Naive thymus-derived CD8-positive, alpha-beta T cell (primary cell): ENCODE results near the gene ITGA5. TPM values are rescaled to one million over a fixed set of nuclear protein-coding genes. Genes with fewer than 3 reads are reported as not detected.

Experiments used
- ATAC-seq, 2 donors: fragments of 150-1000 bp; cut with Tn5 transposase in 1 of 2; sonication (Bioruptor Pico), chemical (Tn5 transposase) in 1 of 2; 1 replicate in 1 of 2; 2 replicates in 1 of 2; pipeline ENCODE4 v1.10.0; 2021; ENCODE audit warnings: mild to moderate bottlenecking in 2 of 2, moderate library complexity in 2 of 2
- POLR2A ChIA-PET: fragments of 350-600 bp; sonication (Branson Sonifier 250); formaldehyde crosslinking; loops from one replicate; lab custom pipeline; 2021; ENCODE audit warnings: antibody characterized with exemption; lab: Charles Lee
- DNase-seq, 10 donors: peaks; one replicate each; pipeline versions ENCODE4 v3.0.0 to v3.0.0-alpha.2; 2020 to 2022
- H3K27ac Mint-ChIP-seq, 10 donors: one replicate each; pipeline ENCODE4 v1.8.0; 2020 to 2022; ENCODE audit warnings: mild to moderate bottlenecking in 10 of 10, mixed read lengths in 10 of 10, moderate library complexity in 4 of 10, inconsistent platforms in 1 of 10
- H3K27me3 Mint-ChIP-seq, 5 donors: one replicate each; pipeline ENCODE4 v1.8.0; 2021 to 2022; ENCODE audit warnings: mixed read lengths in 5 of 5
- H3K36me3 Mint-ChIP-seq, 3 donors: one replicate each; pipeline ENCODE4 v1.8.0; 2020 to 2022; ENCODE audit warnings: mixed read lengths in 3 of 3, mild to moderate bottlenecking in 2 of 3, inconsistent platforms in 1 of 3
- H3K4me1 Mint-ChIP-seq, 4 donors: one replicate each; pipeline ENCODE4 v1.8.0; 2021 to 2022; ENCODE audit warnings: mixed read lengths in 4 of 4
- H3K4me3 Mint-ChIP-seq, 10 donors: one replicate each; pipeline ENCODE4 v1.8.0; 2020 to 2022; ENCODE audit warnings: mild to moderate bottlenecking in 10 of 10, mixed read lengths in 10 of 10, moderate library complexity in 6 of 10, inconsistent platforms in 1 of 10
- H3K9me3 Mint-ChIP-seq, 9 donors: one replicate each; pipeline ENCODE4 v1.8.0; 2020 to 2022; ENCODE audit warnings: mixed read lengths in 9 of 9, mild to moderate bottlenecking in 3 of 9, inconsistent platforms in 1 of 9, moderate library complexity in 1 of 9
- polyA plus RNA-seq, 3 donors: library from polyadenylated mRNA; unstranded; fragments of 300-500 nt; fragmentation: Illumina TruSeq; gene quantifications; one replicate each; pipeline ENCODE4 v1.2.3, GENCODE V29; 2021
- total RNA-seq, 8 experiments: library from RNA in 2 of 8; stranded (reverse) in 2 of 8; gene quantifications; one replicate each; pipeline ENCODE4 v1.2.3 and lab custom pipeline; 2021 to 2026

Gene ITGA5
- total and polyA plus RNA-seq, 5 experiments from 2014 or later: 13.4 to 127 (median 44.5) TPM

GRCh38 chr12:54442961-54443360 is 23.9 kb upstream of the ITGA5 start:
- DNase-seq (no peak), ATAC-seq (no peak)
- no peaks in the 10 kb centered on the region for H3K36me3 Mint-ChIP-seq
- no peak overlapping the region for H3K27ac Mint-ChIP-seq
- H3K27me3 Mint-ChIP-seq: no peaks in the 10 kb centered on the region
- peaks cover 4 to 7% (median 6%) of the 10 kb centered on the region in 4 donors for H3K4me1 Mint-ChIP-seq
- H3K4me3 Mint-ChIP-seq: no peak overlapping the region
- POLR2A ChIA-PET: interaction anchor here (0.9 to 1.7 kb wide), 2 partner anchors 44 to 80 kb away, joined by 4 to 5 read pairs; no protein-coding TSS in a partner anchor
- no peaks in the 10 kb centered on the region for H3K9me3 Mint-ChIP-seq

GRCh38 chr12:54442099-54442498 is 23.0 kb upstream of the ITGA5 start:
- peaks cover 4 to 9% (median 7%) of the 10 kb centered on the region in 4 donors for H3K4me1 Mint-ChIP-seq
- DNase-seq (no peak), ATAC-seq (no peak)
- H3K36me3 Mint-ChIP-seq: no peaks in the 10 kb centered on the region
- H3K27ac Mint-ChIP-seq: no peak overlapping the region
- POLR2A ChIA-PET: no interaction called here
- H3K27me3 Mint-ChIP-seq: no peaks in the 10 kb centered on the region
- H3K4me3 Mint-ChIP-seq: no peak overlapping the region
- no peaks in the 10 kb centered on the region for H3K9me3 Mint-ChIP-seq

DNA sequence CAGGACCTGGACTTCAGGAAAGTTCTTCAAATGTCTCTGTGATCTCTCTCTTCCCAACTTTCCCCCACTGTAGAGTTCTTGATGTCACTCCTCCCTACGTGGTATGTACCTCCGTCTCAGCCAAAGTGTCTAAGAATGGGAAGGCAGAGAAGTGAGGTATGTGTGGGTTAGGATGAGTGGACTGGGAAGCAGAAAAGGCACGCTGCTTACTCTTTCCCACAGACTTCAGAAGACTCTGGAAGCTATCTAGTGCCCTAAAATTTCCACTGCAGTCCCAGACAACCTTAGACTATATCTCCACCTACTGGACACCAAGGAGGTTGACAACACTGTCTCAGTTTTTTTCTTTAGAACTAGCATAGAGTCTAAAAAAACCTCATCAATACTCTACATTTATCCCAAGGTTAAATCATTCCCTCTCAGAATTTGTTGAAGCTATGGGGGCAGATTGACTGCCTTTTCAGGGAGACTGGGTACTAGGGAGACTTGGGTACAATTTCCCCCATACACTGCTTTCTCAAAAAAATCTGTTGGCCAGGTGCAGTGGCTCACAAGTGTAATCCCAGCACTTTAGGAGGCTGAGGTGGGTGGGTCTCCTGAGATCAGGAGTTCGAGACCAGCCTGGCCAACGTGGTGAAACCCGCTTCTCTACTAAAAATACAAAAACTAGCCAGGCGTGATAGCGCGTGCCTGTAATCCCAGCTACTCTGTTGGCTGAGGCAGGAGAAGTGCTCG is 20.6 kb upstream of the ITGA5 start:
- no peak overlapping the region for H3K4me3 Mint-ChIP-seq
- H3K9me3 Mint-ChIP-seq: no peaks in the 10 kb centered on the region
- DNase-seq (peak in 3 of 10 donors; percentile 63 to 74 (median 66)), ATAC-seq (peak; percentile 79 to 93)
- H3K27me3 Mint-ChIP-seq: no peaks in the 10 kb centered on the region
- peaks cover 4 to 9% (median 7%) of the 10 kb centered on the region in 4 donors for H3K4me1 Mint-ChIP-seq
- no peaks in the 10 kb centered on the region for H3K36me3 Mint-ChIP-seq
- POLR2A ChIA-PET: interaction anchor here (0.6 to 5.7 kb wide), 8 partner anchors 12 to 160 kb away, joined by 3 to 61 read pairs (median 4); partner anchors contain the start of gene CBX5
- peak overlapping the region in 8 of 10 donors; percentile 12 to 83 (median 66) for H3K27ac Mint-ChIP-seq

DNA sequence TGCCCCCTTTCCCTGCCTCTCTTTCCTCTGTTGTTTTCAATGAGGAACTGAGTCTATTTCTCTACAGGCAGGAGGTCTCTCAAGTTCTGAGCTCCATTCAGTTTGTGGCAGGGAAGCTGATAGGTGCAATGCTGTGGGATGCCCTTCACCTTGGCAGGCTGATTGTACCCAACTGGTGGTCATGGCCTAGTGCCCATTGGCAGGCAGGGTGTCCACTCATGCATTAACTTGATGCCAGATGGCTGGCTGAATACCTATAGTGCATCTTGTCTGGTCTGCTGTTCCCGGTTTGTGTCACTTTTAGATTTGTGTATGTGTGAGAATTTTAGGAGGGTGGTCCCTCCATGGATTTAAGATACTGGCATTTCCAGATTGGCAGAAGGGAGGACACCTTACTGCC is 20.0 kb upstream of the ITGA5 start:
- ATAC-seq (no peak), DNase-seq (no peak)
- H3K4me1 Mint-ChIP-seq: peaks cover 4 to 9% (median 7%) of the 10 kb centered on the region in 4 donors
- no peaks in the 10 kb centered on the region for H3K36me3 Mint-ChIP-seq
- H3K27ac Mint-ChIP-seq: peak overlapping the region in 3 of 10 donors; percentile 28 to 83 (median 77)
- H3K9me3 Mint-ChIP-seq: no peaks in the 10 kb centered on the region
- POLR2A ChIA-PET: interaction anchor here (0.8 to 5.7 kb wide), 7 partner anchors 22 to 160 kb away, joined by 3 to 61 read pairs (median 4); partner anchors contain the start of gene CBX5
- H3K4me3 Mint-ChIP-seq: no peak overlapping the region
- no peaks in the 10 kb centered on the region for H3K27me3 Mint-ChIP-seq

DNA sequence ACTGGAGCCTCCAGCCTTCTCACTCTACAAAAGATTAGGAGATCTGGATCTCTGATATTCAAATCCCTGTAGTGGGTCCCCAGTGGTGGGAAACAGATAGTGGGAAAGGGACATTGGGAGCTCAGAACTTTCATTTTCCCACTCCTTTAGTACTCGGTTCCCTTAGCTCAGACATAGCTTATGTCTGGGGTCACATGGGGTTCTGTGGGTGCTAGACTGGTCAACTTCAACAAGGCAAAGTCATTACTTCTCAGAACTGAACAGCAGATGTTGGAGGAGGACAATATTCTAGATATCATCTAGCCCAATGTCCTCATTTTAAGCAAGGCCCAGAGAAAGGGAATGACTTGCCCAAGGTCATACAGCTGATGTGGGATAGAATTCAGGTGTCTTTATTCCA is 19.5 kb upstream of the ITGA5 start:
- H3K27me3 Mint-ChIP-seq: no peaks in the 10 kb centered on the region
- POLR2A ChIA-PET: interaction anchor here (0.9 to 5.7 kb wide), 5 partner anchors 19 to 39 kb away, joined by 3 to 61 read pairs (median 7); partner anchors contain the start of gene ITGA5
- no peaks in the 10 kb centered on the region for H3K9me3 Mint-ChIP-seq
- DNase-seq: no peak
- H3K27ac Mint-ChIP-seq: no peak overlapping the region
- H3K4me3 Mint-ChIP-seq: no peak overlapping the region
- peaks cover 4 to 9% (median 7%) of the 10 kb centered on the region in 4 donors for H3K4me1 Mint-ChIP-seq
- no peaks in the 10 kb centered on the region for H3K36me3 Mint-ChIP-seq
- no peak for ATAC-seq

GRCh38 chr12:54437697-54438096 is 18.6 kb upstream of the ITGA5 start:
- Mint-ChIP-seq H3K27ac (peak overlapping the region in 7 of 10 donors; percentile 28 to 91 (median 43)), H3K9me3 (no peaks in the 10 kb centered on the region), H3K4me1 (peaks cover 4 to 17% (median 9%) of the 10 kb centered on the region in 4 donors), H3K36me3 (no peaks in the 10 kb centered on the region), H3K4me3 (no peak overlapping the region), H3K27me3 (no peaks in the 10 kb centered on the region)
- POLR2A ChIA-PET: interaction anchor here (1.2 to 5.7 kb wide), 6 partner anchors 13 to 38 kb away, joined by 3 to 61 read pairs (median 8); partner anchors contain the start of gene ITGA5
- DNase-seq (no peak), ATAC-seq (no peak)

DNA sequence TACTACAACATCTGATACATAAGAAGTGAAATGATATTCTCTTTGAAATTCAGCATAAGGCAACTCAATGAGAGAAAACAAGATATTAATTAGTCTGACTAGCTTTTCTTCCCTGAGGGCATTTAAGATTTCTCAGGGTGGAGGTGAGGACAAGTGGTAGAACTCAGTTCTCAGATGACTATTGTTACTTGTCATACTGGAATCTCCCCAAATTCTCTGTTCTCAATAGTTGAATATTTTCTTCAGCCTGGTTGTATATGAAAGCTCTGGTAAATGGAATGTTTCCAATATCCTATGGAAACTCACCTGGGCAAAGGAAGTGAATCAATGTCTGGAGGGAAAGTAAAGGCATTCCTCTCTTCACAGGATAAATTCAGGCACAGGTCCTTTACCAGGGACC is 18.2 kb upstream of the ITGA5 start:
- H3K4me3 Mint-ChIP-seq: no peak overlapping the region
- peaks cover 7 to 22% (median 13%) of the 10 kb centered on the region in 4 donors for H3K4me1 Mint-ChIP-seq
- ATAC-seq: no peak
- no peaks in the 10 kb centered on the region for H3K9me3 Mint-ChIP-seq
- no peaks in the 10 kb centered on the region for H3K36me3 Mint-ChIP-seq
- H3K27ac Mint-ChIP-seq: peak overlapping the region in 6 of 10 donors; percentile 28 to 91 (median 44)
- H3K27me3 Mint-ChIP-seq: no peaks in the 10 kb centered on the region
- DNase-seq: no peak
- POLR2A ChIA-PET: interaction anchor here (1.2 to 5.7 kb wide), 5 partner anchors 13 to 38 kb away, joined by 3 to 61 read pairs (median 9); partner anchors contain the start of gene ITGA5

DNA sequence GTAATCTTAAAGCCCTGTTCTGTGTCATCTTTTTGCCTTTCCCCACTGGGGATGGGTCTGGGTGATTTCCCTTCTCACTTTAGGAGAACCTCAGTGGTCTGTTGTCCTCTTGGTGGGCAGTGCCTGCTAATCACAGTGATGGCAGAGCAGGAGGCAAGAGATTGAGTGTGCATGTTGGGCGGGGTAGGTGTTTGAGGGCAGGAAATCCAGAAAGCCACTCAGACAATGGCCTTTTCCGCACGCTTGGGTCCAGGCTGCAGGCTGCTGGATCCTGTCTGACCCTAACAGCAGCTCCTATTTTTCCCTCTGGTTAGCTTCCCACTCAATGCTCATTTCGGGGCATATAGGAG is 13.7 kb upstream of the ITGA5 start:
- Mint-ChIP-seq H3K4me3 (peak overlapping the region in 2 of 10 donors; percentile 28 to 52), H3K27ac (peak overlapping the region in 4 of 10 donors; percentile 19 to 85 (median 47)), H3K9me3 (no peaks in the 10 kb centered on the region), H3K27me3 (no peaks in the 10 kb centered on the region), H3K36me3 (no peaks in the 10 kb centered on the region), H3K4me1 (peaks cover 20 to 42% (median 26%) of the 10 kb centered on the region in 4 donors)
- no peak for ATAC-seq
- DNase-seq: no peak
- POLR2A ChIA-PET: interaction anchor here (2.2 to 12.4 kb wide), 2 partner anchors 17 to 33 kb away, joined by 9 to 142 read pairs; partner anchors contain the start of gene ITGA5

DNA sequence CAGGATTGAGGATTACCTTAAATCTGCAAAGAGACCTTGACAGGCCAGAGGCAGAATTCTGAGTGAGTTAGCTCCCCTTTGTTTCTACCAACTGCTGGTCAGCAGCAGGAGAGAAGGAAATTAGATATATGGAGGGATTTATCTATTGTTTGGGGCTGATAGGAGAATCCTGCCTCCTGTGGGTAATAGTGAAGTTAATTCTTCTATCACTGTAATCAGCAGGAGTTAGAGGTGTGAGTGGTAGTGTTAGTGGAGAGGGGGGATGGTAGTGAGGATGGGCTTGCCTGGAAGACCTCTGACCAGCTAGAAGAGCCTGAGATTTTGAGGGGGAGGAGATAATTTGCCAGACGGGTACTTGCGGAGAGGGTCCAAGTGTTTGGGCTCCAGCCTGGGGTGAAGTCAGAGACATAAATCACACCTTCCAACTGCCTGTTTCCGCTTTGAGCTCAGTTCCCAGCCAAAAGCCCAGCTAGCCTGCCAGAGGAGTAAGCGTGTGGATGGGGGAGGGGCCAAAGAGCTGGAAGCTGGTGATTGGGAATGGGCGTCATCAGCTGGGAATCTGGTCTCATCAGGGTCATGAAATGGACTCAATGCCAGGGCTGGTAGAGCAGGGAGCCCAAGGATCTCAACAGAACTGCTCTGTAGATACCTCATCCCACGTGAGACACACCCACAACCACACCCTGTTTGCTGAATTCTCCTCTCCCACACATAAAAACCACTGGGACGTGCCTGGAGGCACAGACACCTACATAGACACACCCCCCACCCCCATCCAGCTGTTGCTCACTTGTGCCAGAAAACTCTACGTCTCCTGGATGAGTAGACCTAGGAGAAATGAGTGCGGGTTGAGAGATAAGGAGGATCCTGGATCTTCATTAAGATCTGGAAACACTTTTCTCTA is 13.1 kb upstream of the ITGA5 start:
- H3K4me1 Mint-ChIP-seq: peaks cover 24 to 45% (median 30%) of the 10 kb centered on the region in 4 donors
- H3K4me3 Mint-ChIP-seq: peak overlapping the region in 3 of 10 donors; percentile 26 to 52 (median 28)
- peak overlapping the region in 8 of 10 donors; percentile 0 to 85 (median 60) for H3K27ac Mint-ChIP-seq
- ATAC-seq (no peak), DNase-seq (no peak)
- H3K27me3 Mint-ChIP-seq: peaks cover 0 to 2% (median 0%) of the 10 kb centered on the region in 5 donors
- H3K9me3 Mint-ChIP-seq: no peaks in the 10 kb centered on the region
- POLR2A ChIA-PET: interaction anchor here (2.2 to 12.4 kb wide), 2 partner anchors 16 to 32 kb away, joined by 9 to 142 read pairs; partner anchors contain the start of gene ITGA5
- no peaks in the 10 kb centered on the region for H3K36me3 Mint-ChIP-seq

DNA sequence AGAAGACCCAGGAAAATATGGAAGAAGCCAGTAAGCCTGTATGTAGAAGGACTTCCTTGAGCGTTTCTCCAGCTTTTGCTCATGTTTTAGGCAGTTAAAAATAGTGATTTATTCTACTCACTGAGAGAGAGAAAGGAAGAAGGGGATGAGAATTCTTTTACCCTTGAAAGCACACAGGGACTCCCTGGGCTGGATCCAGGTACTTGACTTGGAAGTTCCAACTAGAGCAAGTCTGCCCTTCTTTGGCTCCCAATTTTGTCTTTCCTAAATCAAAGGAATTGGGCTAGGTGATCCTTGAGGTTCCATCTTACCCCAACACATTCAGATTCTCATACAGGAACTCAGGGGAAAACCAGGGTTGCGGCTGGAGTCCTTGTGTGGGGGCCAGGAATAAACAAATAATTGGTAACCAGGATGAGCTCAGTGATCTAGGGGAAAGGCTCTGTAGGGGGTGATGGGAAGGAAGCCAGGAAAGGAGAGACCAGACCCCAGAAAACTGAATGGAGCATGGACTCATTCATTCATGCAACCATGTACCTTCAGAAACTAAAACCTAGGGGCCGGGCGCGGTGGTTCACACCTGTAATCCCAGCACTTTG is 11.5 kb upstream of the ITGA5 start:
- H3K4me3 Mint-ChIP-seq: no peak overlapping the region
- peaks cover 30 to 49% (median 37%) of the 10 kb centered on the region in 4 donors for H3K4me1 Mint-ChIP-seq
- H3K36me3 Mint-ChIP-seq: no peaks in the 10 kb centered on the region
- ATAC-seq (no peak), DNase-seq (no peak)
- POLR2A ChIA-PET: interaction anchor here (0.5 to 12.4 kb wide), 3 partner anchors 15 to 811 kb away, joined by 4 to 142 read pairs (median 4); partner anchors contain the start of gene ITGA5
- peak overlapping the region in 4 of 10 donors; percentile 1 to 50 (median 5) for H3K27ac Mint-ChIP-seq
- H3K27me3 Mint-ChIP-seq: peaks cover 0 to 2% (median 0%) of the 10 kb centered on the region in 5 donors
- no peaks in the 10 kb centered on the region for H3K9me3 Mint-ChIP-seq

GRCh38 chr12:54429014-54429471 is 10.0 kb upstream of the ITGA5 start:
- DNase-seq: no peak
- no peaks in the 10 kb centered on the region for H3K9me3 Mint-ChIP-seq
- no peaks in the 10 kb centered on the region for H3K36me3 Mint-ChIP-seq
- POLR2A ChIA-PET: interaction anchor here (2.2 to 12.4 kb wide), 2 partner anchors 13 to 29 kb away, joined by 4 to 142 read pairs; partner anchors contain the start of gene ITGA5
- no peak for ATAC-seq
- H3K27me3 Mint-ChIP-seq: peaks cover 0 to 2% (median 0%) of the 10 kb centered on the region in 5 donors
- H3K4me1 Mint-ChIP-seq: peaks cover 34 to 52% (median 41%) of the 10 kb centered on the region in 4 donors
- H3K4me3 Mint-ChIP-seq: no peak overlapping the region
- H3K27ac Mint-ChIP-seq: peak overlapping the region in 2 of 10 donors; percentile 43 to 58
